Astrocyte (in vitro differentiated cells and primary cell): ENCODE data around the gene KAT2A. TPM values are rescaled to one million over a fixed set of nuclear protein-coding genes. Genes with fewer than 3 reads are reported as not detected.

Experiments
- DNase-seq: peaks from one replicate; pipeline ENCODE4 v3.0.0-alpha.2; 2010; ENCODE audit warnings: low read depth
- FAIRE-seq: peaks from 2 replicates; lab custom pipeline; 2011; peaks lifted over from hg19 to GRCh38; lab: Jason Lieb, UNC
- H2AFZ ChIP-seq: 2 replicates; pipeline ENCODE4 v1.6.0; 2012; ENCODE audit warnings: low read depth, low read length, inconsistent platforms
- H3K27ac ChIP-seq: 2 replicates; pipeline ENCODE4 v1.5.1; 2011; ENCODE audit warnings: low read depth, low read length, inconsistent platforms
- H3K27me3 ChIP-seq: 2 replicates; pipeline ENCODE4 v1.6.0; 2011; ENCODE audit warnings: low read length, inconsistent platforms; ENCODE audit not compliant: insufficient read depth
- H3K36me3 ChIP-seq: 2 replicates; pipeline ENCODE4 v1.5.1; 2011; ENCODE audit warnings: low read length, inconsistent platforms; ENCODE audit not compliant: insufficient read depth
- H3K4me1 ChIP-seq: 2 replicates; pipeline ENCODE4 v1.5.1; 2011; ENCODE audit warnings: low read length, inconsistent platforms; ENCODE audit not compliant: insufficient read depth
- H3K4me2 ChIP-seq: 2 replicates; pipeline ENCODE4 v1.6.0; 2012; ENCODE audit warnings: low read length, inconsistent platforms
- H3K4me3 ChIP-seq: 2 replicates; pipeline ENCODE4 v1.5.1; 2011; ENCODE audit warnings: low read depth, mild to moderate bottlenecking, low read length, inconsistent platforms; ENCODE audit not compliant: insufficient read depth
- H3K79me2 ChIP-seq: 2 replicates; pipeline ENCODE4 v1.6.0; 2012; ENCODE audit warnings: mild to moderate bottlenecking, low read length, inconsistent platforms; ENCODE audit not compliant: insufficient read depth
- H3K9ac ChIP-seq: 2 replicates; pipeline ENCODE4 v1.6.0; 2012; ENCODE audit warnings: mild to moderate bottlenecking, low read length, inconsistent platforms
- H3K9me3 ChIP-seq: 2 replicates; pipeline ENCODE4 v1.5.1; 2012; ENCODE audit warnings: low read depth, mild to moderate bottlenecking, low read length, inconsistent platforms; ENCODE audit not compliant: insufficient read depth
- H4K20me1 ChIP-seq: 2 replicates; pipeline ENCODE4 v1.6.0; 2012; ENCODE audit warnings: low read length, inconsistent platforms; ENCODE audit not compliant: insufficient read depth
- H3K27ac Mint-ChIP-seq: one replicate; pipeline ENCODE4 v1.8.0; 2021; ENCODE audit warnings: mild to moderate bottlenecking, mixed read lengths; ENCODE audit not compliant: unreplicated experiment
- H3K27me3 Mint-ChIP-seq: one replicate; pipeline ENCODE4 v1.8.0; 2021; ENCODE audit warnings: low read depth, mixed read lengths; ENCODE audit not compliant: unreplicated experiment
- H3K36me3 Mint-ChIP-seq: one replicate; pipeline ENCODE4 v1.8.0; 2021; ENCODE audit warnings: low read depth, mixed read lengths; ENCODE audit not compliant: unreplicated experiment
- H3K4me1 Mint-ChIP-seq: one replicate; pipeline ENCODE4 v1.8.0; 2021; ENCODE audit warnings: low read depth, mixed read lengths; ENCODE audit not compliant: unreplicated experiment
- H3K4me3 Mint-ChIP-seq: one replicate; pipeline ENCODE4 v1.8.0; 2021; ENCODE audit warnings: mild to moderate bottlenecking, moderate library complexity, mixed read lengths; ENCODE audit not compliant: unreplicated experiment
- H3K9me3 Mint-ChIP-seq: one replicate; pipeline ENCODE4 v1.8.0; 2021; ENCODE audit warnings: mild to moderate bottlenecking, mixed read lengths; ENCODE audit not compliant: unreplicated experiment
- CTCF ChIP-seq: IDR thresholded peaks from 2 replicates; pipeline ENCODE4 v1.5.1; 2011; ENCODE audit warnings: low read depth, mild to moderate bottlenecking, inconsistent platforms, low read length, moderate library complexity; ENCODE audit not compliant: insufficient read depth
- EZH2 ChIP-seq: IDR thresholded peaks from 2 replicates; pipeline ENCODE4 v1.6.1; 2012; ENCODE audit warnings: mild to moderate bottlenecking, low read length, inconsistent platforms; ENCODE audit not compliant: insufficient read depth
- total RNA-seq: library from RNA; stranded (reverse); gene quantifications from 2 replicates; pipeline ENCODE4 v1.2.1, GENCODE V29; 2021

Gene KAT2A
- total RNA-seq, 1 donor from 2014 or later = 23.6 TPM

GRCh38 chr17:42094375-42095069 lies 26.6 kb downstream of the KAT2A start:
- peaks cover 62% of the 10 kb centered on the region for H3K27me3 Mint-ChIP-seq

GRCh38 chr17:42092939-42093338 lies 28.2 kb downstream of the KAT2A start:
- Mint-ChIP-seq H3K27ac (no peak overlapping the region), H3K36me3 (no peaks in the 10 kb centered on the region), H3K27me3 (peaks cover 55% of the 10 kb centered on the region), H3K4me3 (no peak overlapping the region), H3K4me1 (no peaks in the 10 kb centered on the region), H3K9me3 (no peaks in the 10 kb centered on the region)
- Histone ChIP-seq H3K36me3 (no peaks in the 10 kb centered on the region), H3K4me1 (no peaks in the 10 kb centered on the region), H2AFZ (no peak overlapping the region), H3K27ac (no peak overlapping the region), H3K9me3 (no peaks in the 10 kb centered on the region), H4K20me1 (no peaks in the 10 kb centered on the region), H3K27me3 (peaks cover 31% of the 10 kb centered on the region), H3K4me2 (no peak overlapping the region), H3K79me2 (no peaks in the 10 kb centered on the region), H3K9ac (no peak overlapping the region), H3K4me3 (no peak overlapping the region)
- TF ChIP-seq EZH2 (no peak), CTCF (no peak)
- FAIRE-seq (no peak), DNase-seq (no peak)

More at GRCh38 chr17:42094375-42095069, 26.6 kb downstream of the KAT2A start:
- no peaks in the 10 kb centered on the region for H3K79me2 ChIP-seq
- H3K4me2 ChIP-seq = no peak overlapping the region
- Mint-ChIP-seq H3K4me3 (no peak overlapping the region), H3K27ac (no peak overlapping the region), H3K9me3 (no peaks in the 10 kb centered on the region), H3K36me3 (no peaks in the 10 kb centered on the region), H3K4me1 (no peaks in the 10 kb centered on the region)
- H3K4me1 ChIP-seq = no peaks in the 10 kb centered on the region
- no peak overlapping the region for H3K9ac ChIP-seq
- no peak overlapping the region for H3K27ac ChIP-seq
- no peaks in the 10 kb centered on the region for H3K36me3 ChIP-seq
- H3K9me3 ChIP-seq = no peaks in the 10 kb centered on the region
- no peak for DNase-seq
- no peak for FAIRE-seq
- H2AFZ ChIP-seq = no peak overlapping the region
- H3K4me3 ChIP-seq = no peak overlapping the region
- TF ChIP-seq EZH2 (no peak), CTCF (no peak)
- H3K27me3 ChIP-seq = peaks cover 28% of the 10 kb centered on the region
- H4K20me1 ChIP-seq = no peaks in the 10 kb centered on the region
